Keratinocyte (primary cell): ENCODE measurements around the gene XPA.

Experiments
- EZH2 ChIP-seq: IDR thresholded peaks from one replicate; pipeline ENCODE4 v1.6.1; 2012; ENCODE audit warnings: inconsistent platforms, mild to moderate bottlenecking, low read length, moderate library complexity
- TF ChIP-seq, protein P1 (sequence below), 3 experiments: IDR thresholded peaks in 1 of 3; conservative IDR thresholded peaks in 1 of 3; optimal IDR thresholded peaks in 1 of 3; 2 replicates in 2 of 3; 3 replicates in 1 of 3; pipeline versions ENCODE3 to v1.5.1; 2011; ENCODE audit warnings: low read length in 3 of 3, mild to moderate bottlenecking in 3 of 3, moderate library complexity in 2 of 3, control low read depth in 1 of 3, inconsistent platforms in 1 of 3; ENCODE audit not compliant: insufficient read depth in 2 of 3; ENCODE audit errors: extremely low read depth in 1 of 3

DNA sequence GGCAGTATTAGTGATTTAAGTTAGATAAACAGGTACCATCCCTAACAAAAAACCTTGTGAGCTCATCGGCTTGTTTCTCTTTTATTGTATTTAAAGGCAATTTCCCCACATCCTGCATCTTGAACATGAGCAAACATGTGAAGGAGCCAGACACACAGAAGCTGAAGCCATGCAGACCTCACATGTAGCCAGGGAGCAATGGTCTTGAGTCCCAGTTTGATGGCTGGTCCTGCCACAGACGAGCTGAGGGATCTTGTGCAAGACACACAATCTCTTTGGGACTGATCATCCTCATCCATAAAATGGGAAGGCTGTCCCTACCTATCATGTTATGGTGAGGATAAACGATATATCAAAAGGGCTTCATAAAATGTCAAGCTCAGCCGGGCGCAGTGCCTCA, 29.6 kb upstream of the XPA start:
- TF ChIP-seq, protein P1, sequence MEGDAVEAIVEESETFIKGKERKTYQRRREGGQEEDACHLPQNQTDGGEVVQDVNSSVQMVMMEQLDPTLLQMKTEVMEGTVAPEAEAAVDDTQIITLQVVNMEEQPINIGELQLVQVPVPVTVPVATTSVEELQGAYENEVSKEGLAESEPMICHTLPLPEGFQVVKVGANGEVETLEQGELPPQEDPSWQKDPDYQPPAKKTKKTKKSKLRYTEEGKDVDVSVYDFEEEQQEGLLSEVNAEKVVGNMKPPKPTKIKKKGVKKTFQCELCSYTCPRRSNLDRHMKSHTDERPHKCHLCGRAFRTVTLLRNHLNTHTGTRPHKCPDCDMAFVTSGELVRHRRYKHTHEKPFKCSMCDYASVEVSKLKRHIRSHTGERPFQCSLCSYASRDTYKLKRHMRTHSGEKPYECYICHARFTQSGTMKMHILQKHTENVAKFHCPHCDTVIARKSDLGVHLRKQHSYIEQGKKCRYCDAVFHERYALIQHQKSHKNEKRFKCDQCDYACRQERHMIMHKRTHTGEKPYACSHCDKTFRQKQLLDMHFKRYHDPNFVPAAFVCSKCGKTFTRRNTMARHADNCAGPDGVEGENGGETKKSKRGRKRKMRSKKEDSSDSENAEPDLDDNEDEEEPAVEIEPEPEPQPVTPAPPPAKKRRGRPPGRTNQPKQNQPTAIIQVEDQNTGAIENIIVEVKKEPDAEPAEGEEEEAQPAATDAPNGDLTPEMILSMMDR (optimal IDR thresholded peaks at IDR 0.05 in 1 of 3, IDR thresholded peaks at IDR 0.05 in 1 of 3, conservative IDR thresholded peaks at IDR 0.05 in 1 of 3; ENCODE audit: extremely low read depth in 1 of 3, insufficient read depth in 2 of 3, low read length in 3 of 3), result no peak
- TF ChIP-seq EZH2, result no peak
